ENCODE data around the gene ZCCHC24.

Gene ZCCHC24

DNA sequence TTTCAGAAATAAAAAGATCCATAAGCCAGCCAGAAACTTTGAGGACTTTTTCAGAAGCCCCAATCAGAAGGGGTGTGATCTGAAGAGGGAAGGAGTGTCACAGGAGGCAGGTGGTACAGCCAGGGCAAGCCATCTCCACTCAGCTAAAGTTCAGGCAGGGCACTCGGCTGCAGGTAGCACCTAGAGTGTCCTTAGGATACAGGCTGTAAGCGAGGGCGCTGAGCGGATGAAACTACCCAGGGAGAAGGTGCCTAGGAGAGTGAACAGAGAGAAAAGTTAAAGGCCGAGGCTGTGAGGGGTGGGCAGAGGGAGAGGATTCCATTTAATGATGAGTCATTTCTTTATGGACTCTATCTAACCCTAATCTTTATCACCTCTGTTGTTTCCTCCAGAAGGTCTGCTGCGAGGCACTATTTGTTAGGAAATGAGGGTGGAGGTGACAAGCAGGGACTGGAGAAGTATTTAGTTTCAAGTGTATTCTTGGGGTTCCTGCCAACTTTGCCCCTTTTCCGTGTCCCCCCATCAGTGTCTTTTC lies 29.8 kb upstream of the ZCCHC24 start:
- in situ Hi-C loops (cut with MboI; ENCODE audit: low sequenced_read_pairs): loop anchor here (25.0 kb wide), 1 partner anchor 737 kb away; the partner anchor contains the start of gene ANXA11

DNA sequence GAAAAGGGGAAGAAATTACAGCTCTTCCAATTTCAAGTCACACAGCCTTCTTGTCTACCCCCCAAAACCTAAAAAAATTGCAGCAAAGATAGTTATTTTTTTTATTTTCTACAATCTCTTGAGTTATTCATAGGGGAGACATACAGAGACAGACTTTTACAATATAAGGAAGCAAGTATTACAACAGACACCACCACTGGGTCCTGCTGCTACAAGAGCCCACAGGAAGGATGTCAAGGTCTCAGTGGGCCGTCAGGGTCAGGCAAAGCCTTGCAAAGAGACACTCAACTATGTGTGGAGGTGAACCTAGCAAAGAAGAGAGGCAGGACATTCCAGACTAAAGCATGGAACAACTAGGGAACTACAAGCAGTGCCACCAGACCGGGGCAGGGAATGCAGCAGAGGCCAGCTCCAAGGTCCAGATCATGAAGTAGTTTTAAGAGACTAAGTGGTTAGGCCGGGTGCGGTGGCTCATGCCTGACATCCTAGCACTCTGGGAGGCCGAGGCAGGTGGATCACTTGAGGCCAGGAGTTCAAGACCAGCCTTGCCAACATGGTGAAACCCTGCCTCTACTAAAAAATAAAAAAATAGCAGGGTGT lies 28.2 kb upstream of the ZCCHC24 start:
- in situ Hi-C loops (cut with MboI; ENCODE audit: low sequenced_read_pairs): no loop called here

DNA sequence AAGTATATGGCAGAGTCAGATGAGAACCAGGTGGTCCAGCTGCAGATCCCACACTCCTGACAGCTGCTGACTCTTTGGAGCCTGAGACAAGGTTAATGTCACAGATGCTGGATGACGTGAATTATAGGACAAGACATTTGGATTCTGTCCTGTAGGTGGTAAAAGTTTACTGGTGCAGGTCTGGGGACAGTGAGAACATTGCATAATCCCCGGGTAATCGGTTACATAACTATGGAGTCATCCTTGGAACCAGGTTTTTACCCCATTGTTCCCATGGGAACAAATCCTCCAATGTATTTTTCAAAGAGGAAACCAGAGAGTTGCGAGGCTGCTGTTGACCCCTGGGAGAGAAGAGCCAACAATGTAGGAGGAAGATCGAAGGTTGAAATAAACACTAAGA lies 27.5 kb upstream of the ZCCHC24 start:
- in situ Hi-C loops (cut with MboI; ENCODE audit: low sequenced_read_pairs): no loop called here

DNA sequence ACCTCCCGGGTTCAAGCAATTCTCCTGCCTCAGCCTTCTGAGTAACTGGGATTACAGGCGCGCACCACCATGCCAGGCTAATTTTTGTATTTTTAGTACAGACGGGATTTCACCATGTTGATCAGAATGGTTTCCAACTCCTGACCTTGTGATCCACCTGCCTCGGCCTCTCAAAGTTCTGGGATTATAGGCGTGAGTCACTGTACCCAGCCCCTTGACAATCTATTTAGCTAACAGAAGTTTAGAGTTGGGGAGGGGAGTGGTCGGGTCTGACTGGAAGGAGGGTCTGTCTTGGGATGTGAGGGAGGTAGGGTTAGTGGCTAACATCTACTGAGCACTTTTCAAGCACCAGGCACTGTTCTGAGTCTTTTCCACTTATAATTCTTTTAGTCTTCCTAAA lies 27.0 kb upstream of the ZCCHC24 start:
- in situ Hi-C loops (cut with MboI; ENCODE audit: low sequenced_read_pairs): no loop called here

DNA sequence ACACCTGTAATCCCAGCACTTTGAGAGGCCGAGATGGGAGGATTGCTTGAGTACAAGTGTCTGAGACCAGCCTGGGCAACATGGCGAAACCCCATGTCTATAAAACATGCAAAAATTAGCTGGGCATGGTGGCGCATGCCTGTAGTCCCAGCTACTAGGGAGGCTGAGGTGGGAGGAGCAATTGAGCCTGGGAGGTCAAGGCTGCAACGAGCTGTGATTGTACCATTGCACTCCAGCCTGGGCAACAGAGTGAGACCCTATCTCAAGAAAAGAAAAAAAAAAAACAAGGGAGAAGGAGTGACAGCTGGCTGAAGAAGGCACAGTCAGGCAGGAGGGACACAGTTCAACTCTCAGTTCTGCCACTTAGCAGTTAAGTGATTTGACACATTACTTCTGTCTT lies 26.4 kb upstream of the ZCCHC24 start:
- in situ Hi-C loops (cut with MboI; ENCODE audit: low sequenced_read_pairs): no loop called here

DNA sequence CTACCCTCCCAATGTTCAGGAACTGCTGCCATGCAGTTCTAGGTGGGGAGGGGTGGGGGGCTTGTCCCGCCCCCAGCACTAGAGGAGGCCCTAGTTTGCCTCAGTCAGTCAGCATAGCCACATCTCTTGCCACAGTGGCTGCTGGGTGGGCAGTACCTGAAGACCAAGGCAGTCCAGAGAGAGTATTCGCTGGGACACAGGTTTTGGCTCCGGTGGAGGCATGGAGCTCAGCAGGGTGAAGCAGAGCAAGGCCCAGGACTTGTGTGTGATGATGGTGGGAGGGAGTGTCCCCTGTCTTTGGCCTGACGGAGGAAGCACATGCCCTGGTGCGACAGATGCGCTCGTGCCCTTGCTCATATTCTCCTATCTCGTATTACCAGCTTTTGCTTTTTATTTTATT lies 24.7 kb upstream of the ZCCHC24 start:
- in situ Hi-C loops (cut with MboI; ENCODE audit: low sequenced_read_pairs): no loop called here

DNA sequence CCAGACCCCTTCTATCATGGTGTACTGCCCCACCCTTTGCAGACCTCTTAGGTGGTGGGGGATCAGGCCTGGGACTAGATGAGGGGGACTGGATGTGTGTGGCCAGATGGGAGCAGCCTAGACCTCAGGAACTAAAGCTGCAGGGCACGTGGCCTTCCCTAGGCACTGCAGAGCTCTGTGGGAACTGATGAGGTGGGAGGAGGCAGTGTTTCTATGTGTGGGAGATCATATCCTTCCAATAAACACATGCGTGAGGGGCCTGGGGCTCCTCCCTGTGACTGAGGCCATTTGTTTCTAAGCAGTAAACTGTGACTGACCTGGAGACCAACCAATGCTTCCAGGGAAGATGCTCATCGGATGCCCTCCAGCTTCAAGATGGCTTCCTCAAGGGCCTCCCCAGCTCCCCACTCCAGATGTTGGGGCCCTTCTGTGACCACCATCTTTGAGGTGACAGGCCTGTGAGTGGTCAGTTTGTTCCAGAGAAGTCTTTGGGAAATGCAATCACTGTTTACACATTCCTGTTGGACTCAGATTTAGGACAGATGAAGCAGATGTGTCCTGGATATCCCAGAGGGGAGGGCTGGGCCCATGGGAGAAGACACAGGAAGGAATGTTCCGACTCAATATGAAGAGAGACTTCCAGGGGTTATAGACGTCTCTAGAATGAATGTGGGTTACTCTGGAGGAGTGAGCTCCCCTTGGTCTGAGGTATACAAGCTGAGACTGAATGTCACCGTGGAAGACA lies 23.6 kb upstream of the ZCCHC24 start:
- in situ Hi-C loops (cut with MboI; ENCODE audit: low sequenced_read_pairs): loop anchor here (10.0 kb wide), 1 partner anchor 94 kb away; no protein-coding TSS in a partner anchor

DNA sequence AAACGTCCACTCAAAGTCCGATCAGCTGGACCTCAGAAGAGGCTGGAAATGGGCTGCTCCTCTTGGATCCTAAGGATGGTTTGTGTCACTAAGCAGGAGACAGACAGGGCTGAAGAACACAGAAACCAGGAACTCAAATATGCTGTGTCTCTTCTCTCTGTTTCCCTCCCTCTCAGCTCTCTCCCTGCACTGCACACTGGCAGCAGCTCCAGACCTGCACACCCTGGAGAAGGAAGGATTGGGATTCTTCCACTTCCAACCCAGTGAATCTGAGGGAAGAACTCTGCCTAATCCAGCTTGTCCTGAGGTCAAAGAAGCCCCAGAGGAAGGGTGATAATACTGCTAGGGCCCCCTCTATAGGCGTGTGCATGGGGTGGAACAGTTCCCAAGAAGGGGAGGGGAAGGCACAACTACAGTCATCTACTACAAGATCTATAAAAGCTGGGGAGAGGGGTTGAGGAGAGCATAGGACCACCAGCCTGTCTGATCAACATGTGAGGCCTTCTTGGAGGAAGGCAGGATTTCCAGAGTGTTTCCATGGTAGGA lies 22.7 kb upstream of the ZCCHC24 start:
- in situ Hi-C loops (cut with MboI; ENCODE audit: low sequenced_read_pairs): loop anchor here (10.0 kb wide), 1 partner anchor 93 kb away; no protein-coding TSS in a partner anchor

DNA sequence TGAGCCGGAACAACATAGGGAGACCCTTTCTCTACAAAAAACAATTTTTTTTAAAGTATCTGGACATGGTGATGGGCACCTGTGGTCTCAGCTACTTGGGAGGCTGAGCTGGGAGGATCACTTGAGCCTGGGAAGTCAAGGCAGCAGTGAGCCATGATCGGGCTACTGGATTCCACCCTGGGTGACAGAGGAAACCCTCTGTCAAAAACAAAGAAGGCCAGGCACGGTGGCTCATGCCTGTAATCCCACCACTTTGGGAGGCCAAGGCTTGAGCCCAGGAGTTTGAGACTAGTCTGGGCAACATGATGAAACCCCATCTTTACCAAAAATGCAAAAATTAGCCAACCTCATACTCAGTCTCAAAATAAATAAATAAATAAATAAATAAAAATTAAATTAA lies 19.9 kb upstream of the ZCCHC24 start:
- in situ Hi-C loops (cut with MboI; ENCODE audit: low sequenced_read_pairs): loop anchor here (10.0 kb wide), 1 partner anchor 91 kb away; no protein-coding TSS in a partner anchor

DNA sequence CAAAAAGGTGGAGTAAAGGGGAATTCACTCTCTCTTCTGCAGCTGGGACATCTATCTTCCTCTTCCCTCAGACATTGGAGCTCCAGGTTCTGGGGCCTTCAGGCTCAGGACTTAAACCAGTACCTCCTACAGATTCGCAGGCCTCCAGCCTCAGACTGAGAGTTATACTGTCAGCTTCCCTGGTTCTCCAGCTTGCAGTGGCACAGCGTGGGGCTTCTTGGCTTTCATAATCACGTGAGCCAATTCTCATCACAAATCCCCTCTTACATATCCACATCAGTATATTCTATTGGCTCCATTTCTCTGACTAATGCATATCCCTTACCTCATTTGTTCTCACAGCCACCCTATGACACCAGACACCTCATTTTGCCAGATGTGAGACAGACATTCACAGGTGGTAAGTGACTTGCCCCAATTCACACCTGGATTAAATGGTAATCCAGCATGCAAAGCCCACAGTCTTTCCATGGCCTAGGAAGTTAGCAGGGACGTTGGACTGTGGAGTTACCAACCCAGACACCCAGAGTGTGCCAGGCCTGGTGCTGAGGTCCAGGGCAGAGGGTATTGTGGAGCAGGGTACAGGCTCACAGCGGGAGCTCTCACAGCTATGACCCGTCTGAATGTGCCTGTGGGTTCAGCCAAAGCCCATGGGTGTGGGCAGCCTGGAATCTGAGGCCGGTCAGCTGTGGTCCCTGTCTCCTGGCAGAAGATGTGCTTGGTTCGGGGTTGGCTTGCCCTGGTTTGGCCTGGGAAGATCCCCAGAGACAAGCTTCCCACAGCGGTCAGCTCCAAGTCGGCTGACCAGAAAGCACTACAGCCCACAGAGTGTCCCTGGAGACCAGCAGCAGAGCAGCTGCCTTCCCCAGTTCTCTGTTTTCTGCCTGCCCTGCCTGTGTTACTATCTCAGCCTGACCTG lies 18.4 kb upstream of the ZCCHC24 start:
- in situ Hi-C loops (cut with MboI; ENCODE audit: low sequenced_read_pairs): loop anchor here (10.0 kb wide), 1 partner anchor 89 kb away; no protein-coding TSS in a partner anchor

DNA sequence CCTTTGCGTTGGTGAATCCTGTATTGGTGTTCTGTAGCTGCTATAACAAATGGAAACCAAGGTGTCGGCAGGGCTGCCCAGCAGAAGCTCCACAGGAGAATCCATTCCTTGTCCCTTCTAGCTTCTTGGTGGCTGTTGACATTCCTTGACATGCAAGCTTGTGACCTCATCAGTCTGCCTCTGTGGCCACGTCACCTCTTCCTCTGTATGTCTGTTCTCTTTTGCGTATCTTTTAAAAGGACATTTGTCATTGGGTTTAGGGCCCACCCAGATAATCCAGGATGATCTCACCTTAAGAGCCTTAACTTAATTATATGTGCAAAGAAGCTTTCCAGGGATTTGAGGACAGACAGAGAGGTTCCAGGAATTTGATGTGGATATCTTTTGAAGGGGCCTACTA lies 15.3 kb upstream of the ZCCHC24 start:
- in situ Hi-C loops (cut with MboI; ENCODE audit: low sequenced_read_pairs): loop anchor here (10.0 kb wide), 1 partner anchor 86 kb away; no protein-coding TSS in a partner anchor

DNA sequence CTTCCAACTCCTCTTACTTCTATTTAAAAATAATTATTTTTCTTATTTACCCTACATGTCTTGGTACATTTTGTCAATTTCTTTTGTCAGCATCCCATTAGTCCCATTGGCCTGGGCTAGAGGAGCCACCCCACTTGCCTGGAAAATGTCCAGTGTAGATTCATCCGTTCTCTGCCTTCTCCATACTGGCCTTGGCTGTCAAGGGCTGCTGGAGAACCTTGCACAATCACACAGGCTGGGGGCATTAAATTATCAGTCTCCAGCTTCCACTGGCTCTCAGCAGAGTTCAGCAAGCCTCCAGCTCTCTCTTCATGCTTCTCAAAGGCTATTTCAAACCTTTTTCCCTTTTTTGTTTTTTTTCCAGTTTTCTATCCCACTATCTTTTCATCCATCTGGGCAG lies 13.8 kb upstream of the ZCCHC24 start:
- in situ Hi-C loops (cut with MboI; ENCODE audit: low sequenced_read_pairs): no loop called here

DNA sequence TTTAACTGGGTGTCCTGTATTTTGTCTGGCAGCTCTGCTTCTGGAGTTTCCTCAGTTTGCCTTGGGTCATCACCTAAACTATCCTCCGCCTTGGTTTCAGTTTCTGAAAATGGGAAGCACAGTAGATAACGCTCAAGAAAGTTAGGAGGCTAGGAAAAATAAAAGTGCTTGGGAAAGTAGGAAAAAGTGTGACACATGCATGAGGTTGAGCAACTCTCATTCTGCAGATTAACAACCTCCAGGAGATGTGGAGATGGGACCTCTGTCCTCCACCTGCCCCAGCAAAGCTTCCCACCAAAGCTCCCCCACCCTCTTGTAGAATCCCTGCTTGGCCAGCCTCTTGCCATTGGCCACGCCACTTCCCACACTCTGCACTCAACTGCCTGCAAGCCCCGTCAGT lies 13.1 kb upstream of the ZCCHC24 start:
- in situ Hi-C loops (cut with MboI; ENCODE audit: low sequenced_read_pairs): no loop called here

DNA sequence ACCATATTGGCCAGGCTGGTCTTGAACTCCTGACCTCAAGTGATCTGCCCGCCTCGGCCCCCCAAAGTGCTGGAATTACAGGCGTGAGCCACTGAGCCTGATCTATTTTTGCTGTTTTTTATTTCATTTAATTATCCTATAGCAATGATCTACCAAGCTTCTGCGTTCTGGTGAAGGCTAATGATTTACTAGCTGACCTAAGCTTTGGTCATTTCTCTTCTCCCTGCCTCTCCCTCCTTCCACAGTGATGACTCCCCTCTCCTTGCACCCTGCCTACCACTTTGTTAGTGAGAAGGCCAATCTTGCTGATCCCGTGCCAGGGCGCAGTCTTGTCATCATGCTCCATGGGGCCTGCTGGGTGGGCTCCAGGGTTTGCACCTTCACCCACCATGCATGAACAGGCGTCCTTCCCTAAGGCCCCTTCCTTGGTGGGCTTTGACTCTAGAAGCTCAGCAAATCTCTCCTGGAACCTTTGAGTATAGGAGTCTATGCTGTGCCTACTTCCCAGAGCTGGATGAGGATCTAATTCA lies 11.9 kb upstream of the ZCCHC24 start:
- in situ Hi-C loops (cut with MboI; ENCODE audit: low sequenced_read_pairs): no loop called here

DNA sequence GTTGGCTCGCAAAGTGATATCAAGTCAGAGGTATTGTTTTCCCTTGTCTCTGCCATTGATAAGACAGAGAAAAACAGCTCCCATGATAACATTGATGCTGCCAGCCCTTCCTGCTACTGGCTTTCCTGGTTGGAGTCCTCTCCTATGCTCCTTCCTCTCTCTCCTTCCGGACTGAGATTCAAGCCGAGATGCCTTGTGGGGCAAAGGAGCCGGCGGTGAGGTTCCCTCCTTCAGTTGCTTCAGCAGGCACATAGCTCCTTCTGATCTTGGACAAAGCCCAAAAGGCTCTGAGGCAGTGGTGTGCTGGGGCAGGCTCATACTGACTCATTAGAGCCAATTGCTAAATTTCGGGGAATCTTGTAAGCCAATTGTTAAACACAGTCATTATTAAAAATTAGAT lies 8.8 kb upstream of the ZCCHC24 start:
- in situ Hi-C loops (cut with MboI; ENCODE audit: low sequenced_read_pairs): no loop called here

DNA sequence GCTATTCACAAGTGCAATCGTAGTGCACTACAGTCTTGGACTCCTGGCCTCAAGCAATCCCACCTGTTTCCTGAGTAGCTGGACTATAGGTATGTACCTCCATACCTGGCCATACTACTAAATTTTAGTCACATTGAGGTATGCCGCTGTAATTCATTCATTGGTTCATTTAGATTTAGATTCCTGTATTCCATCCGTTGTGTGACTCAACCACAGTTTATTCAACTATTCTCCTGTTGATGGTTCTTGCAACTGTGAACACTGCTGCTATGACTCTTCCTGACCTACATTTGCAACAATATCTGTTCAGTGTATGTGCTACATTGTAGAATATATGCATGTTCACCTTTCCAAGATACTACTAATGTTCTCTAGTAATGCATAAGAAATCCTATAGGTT lies 8.0 kb upstream of the ZCCHC24 start:
- in situ Hi-C loops (cut with MboI; ENCODE audit: low sequenced_read_pairs): no loop called here

DNA sequence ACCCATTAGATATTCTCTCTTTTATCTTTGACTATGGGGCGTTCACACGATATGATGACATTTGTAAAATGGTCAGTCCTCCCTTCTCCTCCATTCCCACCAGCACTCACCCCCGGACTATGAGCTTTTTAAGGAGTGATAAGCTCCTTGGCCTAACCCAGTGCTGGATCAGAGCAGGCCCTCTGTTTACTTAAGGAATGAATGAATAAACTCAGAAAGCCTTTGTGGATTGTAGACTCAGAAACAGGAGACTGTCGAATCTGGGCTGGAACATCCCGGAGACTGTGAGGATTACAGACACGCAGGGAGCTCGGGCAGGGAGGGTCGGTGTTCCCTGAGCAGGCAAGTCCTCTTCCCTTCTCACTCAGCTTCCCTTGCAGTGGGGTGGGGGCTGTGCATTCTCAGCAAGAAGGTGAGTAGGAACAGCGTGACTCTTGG lies 6.8 kb upstream of the ZCCHC24 start:
- in situ Hi-C loops (cut with MboI; ENCODE audit: low sequenced_read_pairs): no loop called here

DNA sequence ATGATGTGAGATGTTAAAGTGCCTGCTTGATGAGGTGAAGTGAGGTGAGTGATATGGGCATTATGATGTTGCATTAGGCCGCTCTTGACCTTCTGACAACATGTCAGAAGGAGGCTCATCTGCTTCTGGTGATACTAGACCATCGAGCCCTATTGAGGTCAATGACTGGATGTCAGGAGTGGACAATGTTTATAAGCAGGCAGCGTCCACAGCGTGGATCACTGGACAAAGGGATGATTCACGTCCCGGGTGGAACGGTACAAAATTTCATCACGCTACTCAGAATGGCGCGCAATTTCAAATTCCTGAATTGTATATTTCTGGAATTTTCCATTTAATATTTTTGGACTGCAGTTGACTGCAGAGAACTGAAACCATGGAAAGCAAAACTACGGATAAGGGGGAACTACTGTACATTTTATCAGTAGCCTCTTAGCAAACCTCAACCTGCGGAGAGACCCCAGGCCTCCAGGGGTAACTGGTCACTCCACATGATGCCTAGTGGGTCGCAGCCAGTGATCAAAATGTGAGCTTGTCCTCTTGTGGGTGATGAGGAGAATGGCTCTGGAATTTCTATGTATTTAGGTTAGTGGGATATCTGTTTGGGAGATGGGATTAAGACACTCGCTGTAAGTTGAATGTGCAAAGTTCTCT lies 5.7 kb upstream of the ZCCHC24 start:
- in situ Hi-C loops (cut with MboI; ENCODE audit: low sequenced_read_pairs): no loop called here

DNA sequence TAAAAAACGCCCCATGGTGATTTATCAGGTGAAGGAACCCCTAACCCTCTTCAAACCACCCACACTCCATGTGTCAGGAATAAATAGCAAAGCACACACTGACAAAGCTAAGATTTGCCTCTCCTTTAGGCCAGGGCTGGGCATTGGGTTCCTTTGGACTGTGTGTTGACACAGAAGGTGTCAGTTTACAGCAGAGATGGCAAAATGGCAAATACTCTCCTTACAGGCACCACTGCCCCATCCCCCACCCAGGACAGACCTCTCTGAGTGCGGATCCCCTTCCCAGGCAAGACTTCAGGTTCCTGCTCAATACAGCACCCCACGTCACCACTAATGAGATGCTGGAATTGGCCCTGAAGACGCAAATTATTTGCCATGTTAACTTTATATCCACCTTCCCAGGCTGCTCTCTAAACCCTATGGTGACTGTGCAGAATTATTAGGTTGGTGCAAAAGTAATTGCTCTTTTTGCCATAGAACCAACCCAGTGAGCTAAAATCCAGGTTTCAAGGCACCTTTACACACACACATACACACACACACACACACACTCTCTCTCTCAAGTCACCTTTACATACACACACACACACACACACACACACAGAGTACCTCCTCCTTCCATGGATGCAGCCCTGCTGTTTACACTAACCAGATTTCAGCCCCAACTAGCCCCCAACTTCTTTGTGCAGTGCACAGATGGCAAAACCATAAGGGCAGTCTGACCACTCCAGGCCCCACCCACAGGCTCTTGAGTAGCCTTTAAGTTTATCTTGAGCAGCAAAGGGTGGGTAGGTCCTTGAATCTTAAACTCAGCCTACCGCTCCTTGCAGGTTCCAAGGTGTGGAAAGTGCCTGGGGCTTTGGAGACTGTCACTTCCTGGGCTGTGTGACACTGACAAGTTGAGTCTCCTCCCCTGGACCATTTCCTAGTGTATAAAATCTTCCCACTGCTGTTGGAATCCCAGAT lies 4.0 kb upstream of the ZCCHC24 start:
- in situ Hi-C loops (cut with MboI; ENCODE audit: low sequenced_read_pairs): no loop called here
